Panc1 (cell line): ENCODE measurements around the gene IPMK. TPM values are rescaled to one million over a fixed set of nuclear protein-coding genes. Genes with fewer than 3 reads are reported as not detected.

Experiments used
- ATAC-seq: fragments of 200-7000 bp; cut with Tn5 transposase; 2 replicates; pipeline ENCODE4 v1.9.1; 2020; ENCODE audit warnings: mild to moderate bottlenecking, moderate library complexity
- BruUV-seq: library from RNA; stranded (reverse); fragments of 400-500 nt; replicated peaks from 2 replicates; lab custom pipeline; 2021; lab: Mats Ljungman, UMichigan
- CTCF ChIA-PET: fragments of 300-600 bp; sonication (Branson Sonifier 250); formaldehyde crosslinking; loops from one replicate; lab custom pipeline; 2022; ENCODE audit warnings: antibody characterized with exemption; lab: Charles Lee
- POLR2A ChIA-PET: fragments of 300-600 bp; sonication (Branson Sonifier 250); formaldehyde crosslinking; loops from one replicate; lab custom pipeline; 2022; ENCODE audit warnings: antibody characterized with exemption; lab: Charles Lee
- DNase-seq: peaks from one replicate; pipeline ENCODE4 v3.0.0-alpha.2; 2010; ENCODE audit warnings: low read depth, low spot score
- H3K27ac ChIP-seq: 2 replicates; pipeline ENCODE4 v1.5.1; 2011; ENCODE audit warnings: mild to moderate bottlenecking, low read length, inconsistent platforms
- H3K27me3 ChIP-seq: fragments of 200-500 bp; sonication (Bioruptor generic); 2 replicates; pipeline ENCODE4 v1.6.0; 2014; ENCODE audit warnings: low read length, inconsistent platforms; ENCODE audit not compliant: control insufficient read depth, insufficient read depth
- H3K36me3 ChIP-seq: fragments of 200-500 bp; sonication (Bioruptor generic); 2 replicates; pipeline ENCODE4 v1.5.1; 2014; ENCODE audit warnings: inconsistent platforms, mild to moderate bottlenecking, low read length, moderate library complexity; ENCODE audit not compliant: control insufficient read depth, insufficient read depth
- H3K4me1 ChIP-seq: 2 replicates; pipeline ENCODE4 v1.5.1; 2011; ENCODE audit warnings: inconsistent platforms, mild to moderate bottlenecking, low read length, moderate library complexity; ENCODE audit not compliant: control insufficient read depth, insufficient read depth
- H3K4me3 ChIP-seq, 2 experiments: 2 replicates each; pipeline ENCODE4 v1.5.1; 2011 to 2012; ENCODE audit warnings: low read depth in 2 of 2, low read length in 2 of 2, mild to moderate bottlenecking in 2 of 2, inconsistent platforms in 1 of 2, moderate library complexity in 1 of 2
- H3K9me3 ChIP-seq: fragments of 200-500 bp; sonication (Bioruptor generic); 2 replicates; pipeline ENCODE4 v1.5.1; 2014; ENCODE audit warnings: low read depth, mild to moderate bottlenecking, inconsistent platforms, low read length, moderate library complexity; ENCODE audit not compliant: control insufficient read depth, insufficient read depth
- CTCF ChIP-seq: fragments of 450-650 bp; IDR thresholded peaks from 2 replicates; pipeline ENCODE4 v1.5.1; 2017; ENCODE audit warnings: mild to moderate bottlenecking
- POLR2AphosphoS5 ChIP-seq: IDR thresholded peaks from 2 replicates; pipeline ENCODE4 v1.6.1; 2012; ENCODE audit warnings: mild to moderate bottlenecking, low read depth, low read length, moderate library complexity
- REST ChIP-seq, 2 experiments: IDR thresholded peaks; 2 replicates each; pipeline ENCODE4 v1.6.1; 2011 to 2012; ENCODE audit warnings: low read depth in 2 of 2, control low read depth in 1 of 2, low read length in 1 of 2, mild to moderate bottlenecking in 1 of 2, moderate library complexity in 1 of 2; ENCODE audit not compliant: insufficient read depth in 1 of 2
- SIN3A ChIP-seq: IDR thresholded peaks from 2 replicates; pipeline ENCODE4 v1.6.1; 2012; ENCODE audit warnings: low read depth, mild to moderate bottlenecking, low read length, moderate library complexity, borderline replicate concordance; ENCODE audit not compliant: insufficient read depth
- TCF7L2 ChIP-seq: IDR thresholded peaks from 2 replicates; pipeline ENCODE4 v1.6.1; 2011; ENCODE audit warnings: mild to moderate bottlenecking, low read depth, low read length, inconsistent platforms
- in situ Hi-C: cut with HindIII; loops from 2 replicates; pipeline ENCODE4 v1.10.0; 2016; ENCODE audit warnings: low sequenced_read_pairs, low pct_unique_long_range_greater_than_20kb
- intact Hi-C: fragments of 100-400 bp; cut with micrococcal nuclease; formaldehyde crosslinking; loops from one replicate; pipeline ENCODE4 v1.10.0; 2022; ENCODE audit not compliant: unreplicated experiment
- total RNA-seq: library from RNA; stranded (reverse); gene quantifications from one replicate; pipeline ENCODE4 v1.2.1, GENCODE V29; 2021; ENCODE audit not compliant: unreplicated experiment

The IPMK gene
- total RNA-seq, 1 experiment from 2014 or later: 9.3 TPM

GRCh38 chr10:58275261-58275660, 7.6 kb upstream of the IPMK start:
- DNase-seq: no peak
- peaks cover 9% of the 10 kb centered on the region for H3K36me3 ChIP-seq
- H3K4me3 ChIP-seq: no peak overlapping the region
- H3K27ac ChIP-seq: no peak overlapping the region
- H3K9me3 ChIP-seq: no peaks in the 10 kb centered on the region
- H3K4me1 ChIP-seq: peaks cover 9% of the 10 kb centered on the region
- CTCF ChIA-PET: no interaction called here
- TF ChIP-seq CTCF (no peak), REST (IDR thresholded peaks at IDR 0.05; ENCODE audit: insufficient read depth in 1 of 2, low read depth in 2 of 2, low read length in 1 of 2) (no peak), SIN3A (no peak), TCF7L2 (no peak), POLR2AphosphoS5 (no peak)
- ATAC-seq: no peak
- H3K27me3 ChIP-seq: no peaks in the 10 kb centered on the region
- POLR2A ChIA-PET: no interaction called here
- intact Hi-C loops: no loop called here
- BruUV-seq: no TSS peak
- in situ Hi-C loops: no loop called here

- in situ Hi-C loops: no loop called here
- Histone ChIP-seq H3K4me1 (peaks cover 17% of the 10 kb centered on the region), H3K9me3 (no peaks in the 10 kb centered on the region), H3K4me3 (peak overlapping the region; percentile 92 to 97), H3K36me3 (no peaks in the 10 kb centered on the region), H3K27ac (peak overlapping the region; percentile 98), H3K27me3 (no peaks in the 10 kb centered on the region)
- intact Hi-C loops: no loop called here
- TSS peak; percentile 85 for BruUV-seq
- DNase-seq (no peak), ATAC-seq (no peak)
- ChIA-PET CTCF (no interaction called here), POLR2A (no interaction called here)
- no peak for TF ChIP-seq SIN3A
- TF ChIP-seq CTCF: no peak
- TF ChIP-seq REST (IDR thresholded peaks at IDR 0.05; ENCODE audit: insufficient read depth in 1 of 2, low read depth in 2 of 2, low read length in 1 of 2): no peak
- no peak for TF ChIP-seq POLR2AphosphoS5
- TF ChIP-seq TCF7L2: no peak
These were observed 2.1 kb upstream of the IPMK start for GRCh38 chr10:58269782-58270290.
